Left forelimb (tissue), 1 donor: ENCODE results near the gene SLC1A5.
"Not testable (repeated sequence)": the region's sequence is repeated elsewhere in the genome, so short reads cannot be mapped to it uniquely, and the experiment has no call there.

Source experiments
- DNase-seq: peaks from one replicate; pipeline ENCODE4 v3.0.0-alpha.2; 2018; ENCODE audit warnings: low spot score

The SLC1A5 gene

GRCh38 chr19:46768746-46769145 lies 19.6 kb downstream of the SLC1A5 start:
- DNase-seq = not testable (repeated sequence)

- DNase-seq = no peak
These were observed 21.7 kb downstream of the SLC1A5 start for GRCh38 chr19:46766569-46767317.

- DNase-seq = no peak
These were observed 23.5 kb downstream of the SLC1A5 start for GRCh38 chr19:46764817-46765291.

GRCh38 chr19:46762245-46762890 lies 26.0 kb downstream of the SLC1A5 start:
- DNase-seq = no peak

GRCh38 chr19:46761418-46761831 lies 27.0 kb downstream of the SLC1A5 start:
- DNase-seq = no peak

- DNase-seq = not testable (repeated sequence)
These were observed 27.5 kb downstream of the SLC1A5 start for GRCh38 chr19:46760897-46761296.

- DNase-seq = no peak
These were observed 28.0 kb downstream of the SLC1A5 start for GRCh38 chr19:46760363-46760762.

- no peak for DNase-seq
These were observed 28.5 kb downstream of the SLC1A5 start for GRCh38 chr19:46759817-46760333.

- DNase-seq = no peak
These were observed 29.2 kb downstream of the SLC1A5 start for GRCh38 chr19:46759206-46759605.

- no peak for DNase-seq
These were observed 31.9 kb downstream of the SLC1A5 start for GRCh38 chr19:46756544-46756888.

GRCh38 chr19:46755853-46756543 lies 32.4 kb downstream of the SLC1A5 start:
- no peak for DNase-seq

- DNase-seq = no peak
These were observed 33.1 kb downstream of the SLC1A5 start for GRCh38 chr19:46755077-46755852.

GRCh38 chr19:46753420-46754155 lies 34.8 kb downstream of the SLC1A5 start:
- DNase-seq = no peak

- DNase-seq = no peak
These were observed 39.9 kb downstream of the SLC1A5 start for GRCh38 chr19:46748325-46749109.

GRCh38 chr19:46746281-46747057 lies 41.9 kb downstream of the SLC1A5 start, which contains the start of gene STRN4:
STRN4 (minus strand) TSS chr19:46746450; CDS start chr19:46746430, 20 bp downstream.
- peak; percentile 82 for DNase-seq

- DNase-seq = no peak
These were observed 42.7 kb downstream of the SLC1A5 start, which contains the start of gene FKRP for GRCh38 chr19:46745521-46746280. FKRP (plus strand) TSS chr19:46746057; CDS start chr19:46755451, 9,394 bp downstream.

GRCh38 chr19:46745030-46745429 lies 43.4 kb downstream of the SLC1A5 start:
- no peak for DNase-seq

- DNase-seq = no peak
These were observed 44.2 kb downstream of the SLC1A5 start for GRCh38 chr19:46744005-46744691.
